A549 treated with RU486 at 1 μM for 4 hours (cell line): ENCODE results near the gene COCH. TPM values are rescaled to one million over a fixed set of nuclear protein-coding genes. Genes with fewer than 3 reads are reported as not detected.

Source experiments
- total RNA-seq: library from RNA; stranded (reverse); fragments of 200-300 nt; extraction: Qiagen RNA extraction; gene quantifications from 5 replicates; pipeline ENCODE4 v1.2.3, GENCODE V29; 2022; ENCODE audit warnings: low read depth

The COCH gene
- 21.2 to 27.3 TPM (median 26.0 TPM) in 5 replicates for total RNA-seq

GRCh38 chr14:30874120-30874998 lies at the start of gene COCH:
COCH (plus strand) TSS chr14:30874559; CDS start chr14:30874939, 380 bp downstream.

Other genes with a start within 250 kb of the COCH start
- gene AP4S1, start 151.1 kb downstream of the COCH start, total RNA-seq: 5.8 to 11.5 TPM (median 9.7 TPM) in 5 replicates
- gene STRN3, start 151.8 kb downstream of the COCH start, total RNA-seq: 12.1 to 19.1 TPM (median 16.1 TPM) in 5 replicates